T-helper 22 cell (primary cell): ENCODE measurements around the gene KCNAB2.
"Not testable (repeated sequence)": the region's sequence is repeated elsewhere in the genome, so short reads cannot be mapped to it uniquely, and the experiment has no call there.

Experiments
- DNase-seq: peaks from one replicate; pipeline ENCODE4 v3.0.0-alpha.2; 2020; ENCODE audit warnings: low read depth

The KCNAB2 gene

GRCh38 chr1:6057170-6057845, 11.6 kb downstream of the KCNAB2 start:
- no peak for DNase-seq

GRCh38 chr1:6059866-6060265, 14.2 kb downstream of the KCNAB2 start:
- DNase-seq, result no peak

- DNase-seq, result no peak
These were observed 17.0 kb downstream of the KCNAB2 start for GRCh38 chr1:6062670-6063069.

GRCh38 chr1:6063532-6064053, 17.9 kb downstream of the KCNAB2 start:
- not testable (repeated sequence) for DNase-seq

GRCh38 chr1:6065093-6065858, 19.6 kb downstream of the KCNAB2 start:
- DNase-seq, result no peak

GRCh38 chr1:6066680-6067079, 21.0 kb downstream of the KCNAB2 start:
- no peak for DNase-seq

- no peak for DNase-seq
These were observed 22.4 kb downstream of the KCNAB2 start for GRCh38 chr1:6068073-6068472.

GRCh38 chr1:6068932-6069331, 23.2 kb downstream of the KCNAB2 start:
- no peak for DNase-seq

- no peak for DNase-seq
These were observed 23.9 kb downstream of the KCNAB2 start for GRCh38 chr1:6069573-6069972.

GRCh38 chr1:6070450-6070974, 24.8 kb downstream of the KCNAB2 start:
- no peak for DNase-seq

GRCh38 chr1:6071219-6071618, 25.5 kb downstream of the KCNAB2 start:
- no peak for DNase-seq

GRCh38 chr1:6072774-6073479, 27.2 kb downstream of the KCNAB2 start:
- DNase-seq, result no peak

- no peak for DNase-seq
These were observed 27.9 kb downstream of the KCNAB2 start for GRCh38 chr1:6073480-6074053.

GRCh38 chr1:6074192-6074901, 28.7 kb downstream of the KCNAB2 start:
- DNase-seq, result no peak

- no peak for DNase-seq
These were observed 30.1 kb downstream of the KCNAB2 start for GRCh38 chr1:6075748-6076147.

- not testable (repeated sequence) for DNase-seq
These were observed 31.4 kb downstream of the KCNAB2 start for GRCh38 chr1:6077061-6077460.

- no peak for DNase-seq
These were observed 31.8 kb downstream of the KCNAB2 start for GRCh38 chr1:6077506-6077905.

GRCh38 chr1:6077919-6078318, 32.2 kb downstream of the KCNAB2 start:
- no peak for DNase-seq

GRCh38 chr1:6080469-6080868, 34.8 kb downstream of the KCNAB2 start:
- no peak for DNase-seq

- no peak for DNase-seq
These were observed 36.2 kb downstream of the KCNAB2 start for GRCh38 chr1:6081901-6082300.

GRCh38 chr1:6082430-6082971, 36.8 kb downstream of the KCNAB2 start:
- DNase-seq, result no peak
